ENCODE data around the gene ARHGAP26. TPM values are rescaled to one million over a fixed set of nuclear protein-coding genes. Genes with fewer than 3 reads are reported as not detected.

ARHGAP26 gene
- total RNA-seq, 4 donors from 2014 or later: 61.0 to 76.7 (median 61.2) TPM

DNA sequence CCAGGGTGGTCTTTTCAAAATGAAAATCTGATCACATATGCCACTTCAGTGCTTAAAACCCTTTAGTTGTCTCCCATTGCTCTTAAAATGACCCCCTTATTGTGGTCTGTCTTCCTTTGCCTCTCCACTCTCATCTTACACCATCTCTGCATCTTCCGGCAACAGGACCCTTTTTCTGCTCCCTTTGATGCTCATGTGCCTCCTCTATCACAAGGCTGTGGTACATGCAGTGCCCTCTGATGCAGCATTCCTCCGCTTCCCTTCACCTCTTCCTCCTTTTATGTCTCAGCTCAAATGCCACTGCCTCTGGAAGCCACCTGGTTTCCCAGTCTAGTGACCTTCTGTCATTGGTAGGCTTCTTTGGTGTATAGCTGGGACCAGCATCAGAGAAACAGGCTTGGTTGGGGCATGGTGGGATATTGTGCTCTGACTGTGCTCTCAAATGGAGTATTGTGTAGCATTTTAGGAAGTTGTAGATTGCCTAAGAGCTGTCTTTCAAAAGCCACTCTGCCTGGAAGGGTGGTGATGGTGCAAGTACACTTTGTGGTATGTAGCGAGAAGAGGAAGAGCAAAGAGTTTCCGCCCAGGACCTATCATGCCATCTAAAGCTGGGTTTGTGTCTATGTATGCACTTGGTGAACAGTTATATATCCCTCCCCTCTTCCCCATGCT, 28.1 kb downstream of the ARHGAP26 start:
- H3K4me3 ChIP-seq: no peak overlapping the region
- TF ChIP-seq POLR2AphosphoS5 (IDR thresholded peaks at IDR 0.05): peak in 1 of 3 donors; percentile 11
- TF ChIP-seq POLR2A (IDR thresholded peaks at IDR 0.05): no peak
- H3K27ac ChIP-seq: peak overlapping the region; percentile 37 to 70 (median 47)
- H3K27me3 ChIP-seq: no peaks in the 10 kb centered on the region
- no peaks in the 10 kb centered on the region for H3K9me3 ChIP-seq
- WGBS, 2 donors (ENCODE audit: low coverage in 1 of 2): 50 to 85% methylated on average over 1 to 4 of the region's 4 CpGs
- H3K4me1 ChIP-seq: peaks cover 0 to 75% (median 31%) of the 10 kb centered on the region in 4 donors
- in situ Hi-C loops (cut with MboI; ENCODE audit: low pct_ligation_motif_present in 1 of 4, low pct_unique_long_range_greater_than_20kb in 1 of 4, low sequenced_read_pairs in 3 of 4): no loop called here
- no peak for DNase-seq
- H3K36me3 ChIP-seq: no peaks in the 10 kb centered on the region
- intact Hi-C loops (cut with DNase I; ENCODE audit: low total_unique reads): no loop called here

DNA sequence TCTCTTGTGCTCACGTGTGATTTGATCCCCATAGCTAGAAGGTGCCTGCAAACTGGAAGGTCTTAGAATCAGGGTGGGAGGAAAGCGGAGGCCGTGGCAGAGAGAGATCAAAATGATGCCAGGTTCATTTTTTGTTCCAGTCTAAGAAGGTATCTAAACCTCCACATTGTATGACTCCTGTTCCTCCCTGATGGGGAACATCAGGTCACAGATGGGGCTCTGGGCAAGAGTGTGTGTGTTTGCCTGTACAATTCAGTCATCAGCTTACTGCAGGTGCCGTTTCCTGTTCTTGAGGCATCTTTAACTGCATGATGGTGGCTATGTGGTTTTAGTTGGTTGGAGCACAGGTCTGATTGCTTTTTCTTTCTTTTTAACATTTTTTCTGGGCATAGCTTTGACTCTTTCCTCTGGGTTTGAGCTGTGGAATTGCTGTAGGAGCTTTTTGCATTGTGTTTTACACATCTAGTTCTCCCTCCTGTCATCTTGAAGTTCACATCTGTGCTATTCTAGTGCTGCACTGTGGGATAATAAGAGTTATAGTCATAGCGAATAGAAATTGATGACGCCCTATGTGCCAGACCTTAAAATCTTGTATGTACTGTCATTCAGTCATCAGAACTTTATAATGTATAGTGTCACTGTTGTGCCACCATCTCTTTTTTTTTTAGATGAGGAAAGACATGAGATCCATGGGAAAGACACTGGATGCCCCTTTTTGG, 30.8 kb downstream of the ARHGAP26 start:
- DNase-seq: no peak
- H3K4me3 ChIP-seq: no peak overlapping the region
- H3K4me1 ChIP-seq: peaks cover 0 to 58% (median 20%) of the 10 kb centered on the region in 4 donors
- TF ChIP-seq POLR2A (IDR thresholded peaks at IDR 0.05): no peak
- TF ChIP-seq, protein P1, sequence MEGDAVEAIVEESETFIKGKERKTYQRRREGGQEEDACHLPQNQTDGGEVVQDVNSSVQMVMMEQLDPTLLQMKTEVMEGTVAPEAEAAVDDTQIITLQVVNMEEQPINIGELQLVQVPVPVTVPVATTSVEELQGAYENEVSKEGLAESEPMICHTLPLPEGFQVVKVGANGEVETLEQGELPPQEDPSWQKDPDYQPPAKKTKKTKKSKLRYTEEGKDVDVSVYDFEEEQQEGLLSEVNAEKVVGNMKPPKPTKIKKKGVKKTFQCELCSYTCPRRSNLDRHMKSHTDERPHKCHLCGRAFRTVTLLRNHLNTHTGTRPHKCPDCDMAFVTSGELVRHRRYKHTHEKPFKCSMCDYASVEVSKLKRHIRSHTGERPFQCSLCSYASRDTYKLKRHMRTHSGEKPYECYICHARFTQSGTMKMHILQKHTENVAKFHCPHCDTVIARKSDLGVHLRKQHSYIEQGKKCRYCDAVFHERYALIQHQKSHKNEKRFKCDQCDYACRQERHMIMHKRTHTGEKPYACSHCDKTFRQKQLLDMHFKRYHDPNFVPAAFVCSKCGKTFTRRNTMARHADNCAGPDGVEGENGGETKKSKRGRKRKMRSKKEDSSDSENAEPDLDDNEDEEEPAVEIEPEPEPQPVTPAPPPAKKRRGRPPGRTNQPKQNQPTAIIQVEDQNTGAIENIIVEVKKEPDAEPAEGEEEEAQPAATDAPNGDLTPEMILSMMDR (IDR thresholded peaks at IDR 0.05): no peak
- no peak for TF ChIP-seq POLR2AphosphoS5 (IDR thresholded peaks at IDR 0.05)
- TF ChIP-seq EP300 (IDR thresholded peaks at IDR 0.05; ENCODE audit: low read depth): no peak
- in situ Hi-C loops (cut with MboI; ENCODE audit: low pct_ligation_motif_present in 1 of 4, low pct_unique_long_range_greater_than_20kb in 1 of 4, low sequenced_read_pairs in 3 of 4) (no loop called here), intact Hi-C loops (cut with DNase I; ENCODE audit: low total_unique reads) (no loop called here)
- WGBS, 2 donors (ENCODE audit: low coverage in 1 of 2): 76 to 78% methylated on average over 6 of the region's 6 CpGs
- H3K27me3 ChIP-seq: no peaks in the 10 kb centered on the region
- peak overlapping the region in 2 of 4 donors; percentile 26 to 44 for H3K27ac ChIP-seq
- H3K36me3 ChIP-seq: no peaks in the 10 kb centered on the region
- H3K9me3 ChIP-seq: no peaks in the 10 kb centered on the region

DNA sequence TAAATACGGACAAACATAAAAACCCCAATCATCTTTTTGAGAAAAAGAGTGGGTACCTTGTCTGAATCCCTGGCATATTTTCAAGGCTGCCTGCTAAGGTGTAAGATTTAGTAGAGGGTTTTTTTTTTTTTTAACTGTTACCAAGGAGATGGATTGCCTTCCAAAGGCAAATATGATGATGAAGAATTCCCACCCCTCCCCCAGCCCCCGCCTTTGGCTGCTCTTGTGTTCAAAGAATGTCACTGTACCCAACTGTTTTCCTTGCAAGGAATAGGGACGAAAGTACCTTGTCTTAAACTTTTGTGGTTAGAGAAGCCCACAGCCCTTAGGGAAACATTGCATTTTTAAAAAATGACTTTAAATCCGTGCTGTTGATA, 31.3 kb downstream of the ARHGAP26 start:
- in situ Hi-C loops (cut with MboI; ENCODE audit: low pct_ligation_motif_present in 1 of 4, low pct_unique_long_range_greater_than_20kb in 1 of 4, low sequenced_read_pairs in 3 of 4): no loop called here
- TF ChIP-seq EP300 (IDR thresholded peaks at IDR 0.05; ENCODE audit: low read depth) (no peak), POLR2AphosphoS5 (IDR thresholded peaks at IDR 0.05) (no peak), POLR2A (IDR thresholded peaks at IDR 0.05) (no peak)
- TF ChIP-seq, protein P1 (IDR thresholded peaks at IDR 0.05): no peak
- H3K27me3 ChIP-seq: no peaks in the 10 kb centered on the region
- 80 to 85% methylated on average over 2 to 4 of the region's 4 CpGs for WGBS, 2 donors (ENCODE audit: low coverage in 1 of 2)
- intact Hi-C loops (cut with DNase I; ENCODE audit: low total_unique reads): no loop called here
- H3K4me3 ChIP-seq: no peak overlapping the region
- H3K27ac ChIP-seq: no peak overlapping the region
- no peaks in the 10 kb centered on the region for H3K36me3 ChIP-seq
- no peak for DNase-seq
- H3K4me1 ChIP-seq: peaks cover 0 to 53% (median 17%) of the 10 kb centered on the region in 4 donors
- H3K9me3 ChIP-seq: no peaks in the 10 kb centered on the region

DNA sequence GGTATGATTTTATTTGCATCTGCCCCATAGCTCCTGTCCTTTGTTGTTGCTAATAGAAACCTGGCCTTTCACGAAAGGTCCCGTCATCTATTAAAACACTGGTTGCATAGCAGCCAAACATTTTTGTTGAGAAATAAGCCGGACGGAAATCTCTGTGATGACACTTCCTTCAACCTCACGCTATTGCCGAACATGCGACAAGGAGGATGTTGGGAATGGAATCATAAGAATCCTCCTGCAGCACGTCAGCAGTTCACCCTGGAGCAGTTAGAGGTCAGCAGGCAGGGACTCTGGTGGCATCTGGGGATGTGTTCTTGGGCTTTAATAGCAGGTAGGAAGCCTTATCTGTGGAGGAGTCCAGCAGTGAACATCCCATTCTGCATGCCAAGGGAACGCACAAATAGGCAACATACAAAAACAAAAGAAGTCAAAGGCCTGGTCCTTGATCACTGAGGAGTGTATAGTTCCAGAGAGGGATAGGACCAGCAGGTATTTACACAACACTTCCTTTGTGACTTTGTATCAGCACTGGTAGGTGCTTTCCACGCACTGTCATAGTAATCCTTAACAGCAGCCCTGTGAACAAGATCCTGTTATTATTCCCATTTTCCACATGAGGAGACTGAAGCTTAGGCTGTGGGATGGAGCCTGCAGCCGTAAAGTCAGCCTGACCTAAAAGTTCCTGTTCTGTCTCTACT, 33.4 kb downstream of the ARHGAP26 start:
- Histone ChIP-seq H3K27ac (peak overlapping the region; percentile 9 to 62 (median 20)), H3K27me3 (no peaks in the 10 kb centered on the region), H3K36me3 (no peaks in the 10 kb centered on the region), H3K9me3 (no peaks in the 10 kb centered on the region), H3K4me3 (no peak overlapping the region), H3K4me1 (peaks cover 0 to 39% (median 12%) of the 10 kb centered on the region in 4 donors)
- no peak for DNase-seq
- WGBS, 2 donors (ENCODE audit: low coverage in 1 of 2): 78 to 81% methylated on average over 6 to 11 of the region's 11 CpGs
- TF ChIP-seq EP300 (IDR thresholded peaks at IDR 0.05; ENCODE audit: low read depth) (peak; percentile 73), POLR2AphosphoS5 (IDR thresholded peaks at IDR 0.05) (peak in 2 of 3 donors; percentile 18 to 30)
- TF ChIP-seq, protein P1 (IDR thresholded peaks at IDR 0.05): no peak
- in situ Hi-C loops (cut with MboI; ENCODE audit: low pct_ligation_motif_present in 1 of 4, low pct_unique_long_range_greater_than_20kb in 1 of 4, low sequenced_read_pairs in 3 of 4): no loop called here
- intact Hi-C loops (cut with DNase I; ENCODE audit: low total_unique reads): no loop called here
